GM23338 (cell line): ENCODE measurements around the gene NNMT. TPM values are rescaled to one million over a fixed set of nuclear protein-coding genes. Genes with fewer than 3 reads are reported as not detected.

ENCODE experiments used
- ATAC-seq: fragments of 200-7000 bp; cut with Tn5 transposase; 3 replicates; pipeline ENCODE4 v1.9.1; 2020
- DNase-seq: peaks from one replicate; pipeline ENCODE4 v3.0.0-alpha.2; 2015; ENCODE audit warnings: low spot score
- H2AFZ ChIP-seq: fragments of 200-600 bp; sonication (generic); 2 replicates; pipeline ENCODE4 v1.8.0; 2016; ENCODE audit warnings: antibody characterized with exemption, mild to moderate bottlenecking, moderate library complexity
- H3F3A ChIP-seq: fragments of 200-600 bp; sonication (generic); replicated peaks from 2 replicates; pipeline ENCODE4 v1.8.0; 2017; ENCODE audit warnings: antibody characterized with exemption, mixed run types, low read depth
- H3K27ac ChIP-seq: fragments of 200-600 bp; sonication (generic); 2 replicates; pipeline ENCODE4 v1.6.1; 2016; ENCODE audit warnings: low read depth
- H3K27me3 ChIP-seq: fragments of 200-600 bp; sonication (generic); 2 replicates; pipeline ENCODE4 v1.8.0; 2016; ENCODE audit warnings: mild to moderate bottlenecking, mixed run types, moderate library complexity; ENCODE audit not compliant: insufficient read depth
- H3K36me3 ChIP-seq: fragments of 200-600 bp; sonication (generic); 2 replicates; pipeline ENCODE4 v1.8.0; 2016; ENCODE audit warnings: mild to moderate bottlenecking; ENCODE audit not compliant: insufficient read depth
- H3K4me1 ChIP-seq: fragments of 200-600 bp; sonication (generic); 2 replicates; pipeline ENCODE4 v1.8.0; 2016; ENCODE audit warnings: mild to moderate bottlenecking, moderate library complexity; ENCODE audit not compliant: insufficient read depth
- H3K4me2 ChIP-seq: fragments of 200-600 bp; sonication (generic); 2 replicates; pipeline ENCODE4 v1.7.1; 2017; ENCODE audit warnings: mixed run types
- H3K4me3 ChIP-seq: fragments of 200-600 bp; sonication (generic); 2 replicates; pipeline ENCODE4 v1.6.1; 2016; ENCODE audit warnings: mixed run types
- H3K79me2 ChIP-seq: fragments of 200-600 bp; sonication (generic); replicated peaks from 2 replicates; pipeline ENCODE4 v1.8.0; 2017; ENCODE audit warnings: mild to moderate bottlenecking; ENCODE audit not compliant: insufficient read depth
- H3K9me2 ChIP-seq: fragments of 200-600 bp; sonication (generic); 2 replicates; pipeline ENCODE4 v1.8.0; 2017; ENCODE audit not compliant: insufficient read depth
- H4K20me1 ChIP-seq: fragments of 200-600 bp; sonication (generic); replicated peaks from 2 replicates; pipeline ENCODE4 v1.8.0; 2017; ENCODE audit warnings: mild to moderate bottlenecking; ENCODE audit not compliant: insufficient read depth
- H3K27ac Mint-ChIP-seq: 2 replicates; pipeline ENCODE4 v1.8.0; 2020; ENCODE audit warnings: inconsistent platforms, mild to moderate bottlenecking, moderate library complexity, mixed read lengths
- H3K27me3 Mint-ChIP-seq: 3 replicates; pipeline ENCODE4 v1.8.0; 2022; ENCODE audit warnings: low read depth, mild to moderate bottlenecking, moderate library complexity, mixed read lengths, inconsistent platforms; ENCODE audit not compliant: insufficient read depth, poor library complexity
- H3K36me3 Mint-ChIP-seq: 3 replicates; pipeline ENCODE4 v1.8.0; 2021; ENCODE audit warnings: low read depth, mild to moderate bottlenecking, inconsistent platforms, moderate library complexity, mixed read lengths
- H3K4me1 Mint-ChIP-seq: 3 replicates; pipeline ENCODE4 v1.8.0; 2020; ENCODE audit warnings: mild to moderate bottlenecking, inconsistent platforms, mixed read lengths
- H3K4me3 Mint-ChIP-seq: 3 replicates; pipeline ENCODE4 v1.8.0; 2021; ENCODE audit warnings: moderate library complexity, mild to moderate bottlenecking, inconsistent platforms, mixed read lengths
- H3K9me3 Mint-ChIP-seq: 3 replicates; pipeline ENCODE4 v1.8.0; 2020; ENCODE audit warnings: moderate library complexity, mild to moderate bottlenecking, inconsistent platforms, mixed read lengths
- CREB1 ChIP-seq: fragments of 250-450 bp; sonication (Bioruptor Pico); IDR thresholded peaks from 2 replicates; pipeline ENCODE4 v1.5.0; 2020; ENCODE audit warnings: low read depth, mild to moderate bottlenecking, moderate library complexity
- EZH2 ChIP-seq: fragments of 200-600 bp; sonication (generic); IDR thresholded peaks from one replicate; pipeline ENCODE4 v1.8.0; 2017; ENCODE audit warnings: antibody characterized with exemption, mild to moderate bottlenecking, low read depth; ENCODE audit not compliant: unreplicated experiment
- EZH2phosphoT487 ChIP-seq: fragments of 200-600 bp; sonication (generic); IDR thresholded peaks from one replicate; pipeline ENCODE4 v1.8.1; 2018; ENCODE audit warnings: antibody characterized with exemption; ENCODE audit not compliant: unreplicated experiment
- NANOG ChIP-seq: IDR thresholded peaks from 2 replicates; pipeline ENCODE4 v1.6.1; 2016; ENCODE audit warnings: antibody characterized with exemption, borderline replicate concordance
- STAT1 ChIP-seq: IDR thresholded peaks from one replicate; pipeline ENCODE4 v1.6.1; 2016; ENCODE audit warnings: antibody characterized with exemption; ENCODE audit not compliant: unreplicated experiment
- ZNF114 ChIP-seq: fragments of 250-450 bp; sonication (Bioruptor Pico); IDR thresholded peaks from 2 replicates; pipeline ENCODE4 v1.5.0; 2020; ENCODE audit warnings: mild to moderate bottlenecking, moderate library complexity
- ZNF331 ChIP-seq: fragments of 250-450 bp; sonication (Bioruptor Pico); IDR thresholded peaks from 2 replicates; pipeline ENCODE4 v1.5.0; 2020; ENCODE audit warnings: low read depth, mild to moderate bottlenecking, moderate library complexity
- polyA plus RNA-seq: library from polyadenylated mRNA; unstranded; fragments of >200 nt; fragmentation: Nextera tagmentation; extraction: Ambion mirVana; gene quantifications from 2 replicates; pipeline ENCODE4 v1.2.1, GENCODE V29; 2016
- total RNA-seq: library from RNA; depleted of rRNA; stranded (reverse); fragments of >200 nt; shearing (Covaris generic); gene quantifications from 2 replicates; pipeline ENCODE4 v1.2.3, GENCODE V29; 2014
- TF ChIP-seq, protein P1 (sequence below): fragments of 250-450 bp; sonication (Bioruptor Pico); IDR thresholded peaks from 2 replicates; pipeline ENCODE4 v1.5.0; 2020; ENCODE audit warnings: mild to moderate bottlenecking, moderate library complexity

Gene NNMT
- total and polyA plus RNA-seq, 2 experiments from 2014 or later: 0.40 TPM; not detected in 1

DNA sequence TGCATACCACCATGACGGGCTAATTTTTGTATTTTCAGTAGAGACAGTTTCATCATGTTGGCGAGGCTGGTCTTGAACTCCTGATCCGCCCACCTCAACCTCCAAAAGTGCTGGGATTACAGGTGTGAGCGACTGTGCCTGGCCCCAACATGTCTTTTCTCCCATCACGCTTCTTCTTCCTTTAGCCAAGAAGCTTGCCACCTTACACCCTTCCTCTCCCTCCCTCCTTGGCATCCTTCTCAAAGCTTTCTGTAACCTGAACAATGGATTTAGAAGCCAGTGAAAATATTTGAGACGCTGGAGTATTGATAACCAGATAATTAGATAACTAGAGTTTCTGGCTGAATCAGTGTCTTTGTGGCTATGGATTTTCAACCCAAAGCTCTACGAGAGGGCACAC lies 11.3 kb upstream of the NNMT start:
- H3K27ac ChIP-seq: no peak overlapping the region
- no peak for ATAC-seq
- no peaks in the 10 kb centered on the region for H4K20me1 ChIP-seq
- 0 out of 2 replicates have a peak, but pooled peaks cover 6% of the 10 kb centered on the region for H3K4me1 ChIP-seq
- no peaks in the 10 kb centered on the region for H3K79me2 ChIP-seq
- no peaks in the 10 kb centered on the region for H3F3A ChIP-seq
- no peak for TF ChIP-seq ZNF331 (CRISPR knock-in tag)
- TF ChIP-seq, protein P1, sequence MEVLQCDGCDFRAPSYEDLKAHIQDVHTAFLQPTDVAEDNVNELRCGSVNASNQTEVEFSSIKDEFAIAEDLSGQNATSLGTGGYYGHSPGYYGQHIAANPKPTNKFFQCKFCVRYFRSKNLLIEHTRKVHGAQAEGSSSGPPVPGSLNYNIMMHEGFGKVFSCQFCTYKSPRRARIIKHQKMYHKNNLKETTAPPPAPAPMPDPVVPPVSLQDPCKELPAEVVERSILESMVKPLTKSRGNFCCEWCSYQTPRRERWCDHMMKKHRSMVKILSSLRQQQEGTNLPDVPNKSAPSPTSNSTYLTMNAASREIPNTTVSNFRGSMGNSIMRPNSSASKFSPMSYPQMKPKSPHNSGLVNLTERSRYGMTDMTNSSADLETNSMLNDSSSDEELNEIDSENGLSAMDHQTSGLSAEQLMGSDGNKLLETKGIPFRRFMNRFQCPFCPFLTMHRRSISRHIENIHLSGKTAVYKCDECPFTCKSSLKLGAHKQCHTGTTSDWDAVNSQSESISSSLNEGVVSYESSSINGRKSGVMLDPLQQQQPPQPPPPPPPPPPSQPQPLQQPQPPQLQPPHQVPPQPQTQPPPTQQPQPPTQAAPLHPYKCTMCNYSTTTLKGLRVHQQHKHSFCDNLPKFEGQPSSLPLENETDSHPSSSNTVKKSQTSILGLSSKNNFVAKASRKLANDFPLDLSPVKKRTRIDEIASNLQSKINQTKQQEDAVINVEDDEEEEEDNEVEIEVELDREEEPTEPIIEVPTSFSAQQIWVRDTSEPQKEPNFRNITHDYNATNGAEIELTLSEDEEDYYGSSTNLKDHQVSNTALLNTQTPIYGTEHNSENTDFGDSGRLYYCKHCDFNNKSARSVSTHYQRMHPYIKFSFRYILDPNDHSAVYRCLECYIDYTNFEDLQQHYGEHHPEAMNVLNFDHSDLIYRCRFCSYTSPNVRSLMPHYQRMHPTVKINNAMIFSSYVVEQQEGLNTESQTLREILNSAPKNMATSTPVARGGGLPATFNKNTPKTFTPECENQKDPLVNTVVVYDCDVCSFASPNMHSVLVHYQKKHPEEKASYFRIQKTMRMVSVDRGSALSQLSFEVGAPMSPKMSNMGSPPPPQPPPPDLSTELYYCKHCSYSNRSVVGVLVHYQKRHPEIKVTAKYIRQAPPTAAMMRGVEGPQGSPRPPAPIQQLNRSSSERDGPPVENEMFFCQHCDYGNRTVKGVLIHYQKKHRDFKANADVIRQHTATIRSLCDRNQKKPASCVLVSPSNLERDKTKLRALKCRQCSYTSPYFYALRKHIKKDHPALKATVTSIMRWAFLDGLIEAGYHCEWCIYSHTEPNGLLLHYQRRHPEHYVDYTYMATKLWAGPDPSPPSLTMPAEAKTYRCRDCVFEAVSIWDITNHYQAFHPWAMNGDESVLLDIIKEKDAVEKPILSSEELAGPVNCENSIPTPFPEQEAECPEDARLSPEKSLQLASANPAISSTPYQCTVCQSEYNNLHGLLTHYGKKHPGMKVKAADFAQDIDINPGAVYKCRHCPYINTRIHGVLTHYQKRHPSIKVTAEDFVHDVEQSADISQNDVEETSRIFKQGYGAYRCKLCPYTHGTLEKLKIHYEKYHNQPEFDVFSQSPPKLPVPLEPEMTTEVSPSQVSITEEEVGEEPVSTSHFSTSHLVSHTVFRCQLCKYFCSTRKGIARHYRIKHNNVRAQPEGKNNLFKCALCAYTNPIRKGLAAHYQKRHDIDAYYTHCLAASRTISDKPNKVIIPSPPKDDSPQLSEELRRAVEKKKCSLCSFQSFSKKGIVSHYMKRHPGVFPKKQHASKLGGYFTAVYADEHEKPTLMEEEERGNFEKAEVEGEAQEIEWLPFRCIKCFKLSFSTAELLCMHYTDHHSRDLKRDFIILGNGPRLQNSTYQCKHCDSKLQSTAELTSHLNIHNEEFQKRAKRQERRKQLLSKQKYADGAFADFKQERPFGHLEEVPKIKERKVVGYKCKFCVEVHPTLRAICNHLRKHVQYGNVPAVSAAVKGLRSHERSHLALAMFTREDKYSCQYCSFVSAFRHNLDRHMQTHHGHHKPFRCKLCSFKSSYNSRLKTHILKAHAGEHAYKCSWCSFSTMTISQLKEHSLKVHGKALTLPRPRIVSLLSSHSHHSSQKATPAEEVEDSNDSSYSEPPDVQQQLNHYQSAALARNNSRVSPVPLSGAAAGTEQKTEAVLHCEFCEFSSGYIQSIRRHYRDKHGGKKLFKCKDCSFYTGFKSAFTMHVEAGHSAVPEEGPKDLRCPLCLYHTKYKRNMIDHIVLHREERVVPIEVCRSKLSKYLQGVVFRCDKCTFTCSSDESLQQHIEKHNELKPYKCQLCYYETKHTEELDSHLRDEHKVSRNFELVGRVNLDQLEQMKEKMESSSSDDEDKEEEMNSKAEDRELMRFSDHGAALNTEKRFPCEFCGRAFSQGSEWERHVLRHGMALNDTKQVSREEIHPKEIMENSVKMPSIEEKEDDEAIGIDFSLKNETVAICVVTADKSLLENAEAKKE: no peak
- TF ChIP-seq ZNF114 (CRISPR knock-in tag): no peak
- TF ChIP-seq EZH2: no peak
- TF ChIP-seq CREB1: no peak
- TF ChIP-seq STAT1: no peak
- no peak for TF ChIP-seq NANOG
- no peak for TF ChIP-seq EZH2phosphoT487
- no peaks in the 10 kb centered on the region; the same call in 2 of the 3 replicates for H3K36me3 Mint-ChIP-seq
- H3K4me3 Mint-ChIP-seq: no peak overlapping the region
- no peak overlapping the region for H3K4me3 ChIP-seq
- H3K4me2 ChIP-seq: no peak overlapping the region
- H3K4me1 Mint-ChIP-seq: peaks cover 11% of the 10 kb centered on the region; the same call in 2 of the 3 replicates
- peaks cover 6% of the 10 kb centered on the region for H3K27me3 Mint-ChIP-seq
- no peaks in the 10 kb centered on the region for H3K36me3 ChIP-seq
- H3K9me3 Mint-ChIP-seq: no peaks in the 10 kb centered on the region
- peak overlapping the region; percentile 68; the same call in 1 of the 2 replicates for H2AFZ ChIP-seq
- no peaks in the 10 kb centered on the region for H3K27me3 ChIP-seq
- no peaks in the 10 kb centered on the region for H3K9me2 ChIP-seq
- no peak for DNase-seq
- no peak overlapping the region for H3K27ac Mint-ChIP-seq
